Activated CD8-positive, alpha-beta memory T cell treated with anti-CD3 and anti-CD28 coated beads for 48 hours (primary cell): ENCODE measurements around the gene FAAP100.

Source experiments
- DNase-seq, 3 experiments: peaks; one replicate each; pipeline ENCODE4 v3.0.0-alpha.2; 2020; ENCODE audit warnings: low read depth in 2 of 3, low spot score in 2 of 3

FAAP100 gene

DNA sequence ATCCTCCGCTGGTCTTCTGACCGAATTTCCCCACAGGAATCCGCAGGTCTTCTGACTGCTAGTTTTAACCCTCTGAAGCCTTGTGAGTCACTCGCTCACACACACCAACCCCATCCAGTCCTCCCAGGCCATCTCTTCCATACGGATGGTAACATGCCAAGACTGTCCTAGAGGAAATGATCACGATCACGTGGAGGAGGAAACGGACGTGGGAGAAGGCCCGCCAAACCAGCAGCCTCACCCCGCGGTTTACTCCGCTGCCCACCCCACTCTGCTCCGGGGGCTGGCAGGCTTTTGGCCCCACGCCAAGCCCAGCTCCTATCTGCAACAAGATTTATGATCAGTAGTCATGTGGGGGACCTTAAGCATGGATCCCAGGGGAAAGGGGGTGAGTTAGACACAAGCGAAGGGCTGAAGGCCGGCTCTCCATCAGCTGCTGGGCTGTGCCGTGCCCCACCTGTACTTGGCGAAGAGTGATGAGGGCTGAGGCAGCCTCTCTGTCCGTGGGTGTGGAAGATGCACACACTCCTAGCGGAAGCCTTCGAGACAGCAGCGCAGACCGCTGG is 1.5 kb upstream of the FAAP100 start:
- no peak for DNase-seq

DNA sequence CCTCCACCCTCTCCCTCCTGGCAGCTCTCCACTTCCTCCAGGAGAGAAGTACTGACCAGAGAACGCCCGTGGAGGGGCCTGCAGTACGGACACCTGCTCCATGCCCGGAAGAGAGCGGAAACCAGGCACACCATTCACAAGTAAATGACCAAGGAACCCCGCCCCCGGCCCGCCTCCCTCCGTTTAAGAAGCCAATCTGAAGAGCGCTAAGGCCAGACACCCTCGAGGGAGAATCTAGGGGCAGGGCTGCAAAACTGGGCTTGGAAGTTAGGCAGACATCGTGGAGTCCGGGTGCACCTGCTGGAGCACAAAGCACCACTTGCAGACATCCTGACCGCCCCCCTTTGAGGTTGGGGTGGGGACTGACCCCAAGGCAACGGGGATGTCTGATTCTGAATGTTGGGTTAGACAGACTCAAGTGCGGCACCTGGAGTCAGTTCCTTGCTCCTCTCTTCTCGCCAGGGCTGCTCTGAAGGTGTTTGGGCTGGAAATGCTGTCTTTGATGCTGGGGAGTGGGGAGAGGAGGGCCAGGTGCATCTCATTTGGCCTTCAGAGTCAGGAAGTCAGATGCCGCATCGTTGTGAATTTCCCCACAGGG is 964 bp upstream of the FAAP100 start:
- peak in 2 of 3 experiments; percentile 56 to 63 for DNase-seq

- no peak for DNase-seq
These were observed 502 bp downstream of the FAAP100 start for GRCh38 chr17:81551458-81552243.

DNA sequence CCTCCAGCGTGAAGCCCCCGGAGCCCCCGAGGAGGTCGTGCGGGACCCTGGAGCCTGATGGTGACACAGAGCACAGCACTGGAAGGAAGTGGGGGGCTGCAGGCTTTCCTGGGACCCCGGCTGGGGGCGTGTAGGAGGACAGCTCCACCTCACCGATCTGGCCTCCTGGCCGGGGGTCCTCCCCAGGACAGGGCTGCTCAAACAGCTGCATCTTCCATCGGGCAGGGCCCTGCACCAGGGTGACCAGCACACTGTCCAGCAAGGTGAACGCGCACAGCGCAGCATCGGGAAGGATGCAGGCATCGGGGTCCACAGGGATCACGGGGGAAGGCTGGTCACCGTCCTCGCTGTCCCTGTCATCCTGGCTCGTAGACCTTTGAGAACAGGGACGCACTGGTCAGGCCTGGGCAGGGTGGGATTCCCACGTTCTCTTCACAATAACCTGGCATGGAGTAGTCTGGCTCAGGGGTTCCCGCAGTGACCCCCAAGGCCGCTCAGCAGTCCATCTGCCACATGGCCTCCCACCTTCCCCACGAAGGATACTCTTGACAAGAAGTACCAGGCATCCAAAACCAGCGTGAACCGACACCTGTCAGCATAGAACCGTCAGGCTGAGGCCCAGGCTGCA is 1.2 kb downstream of the FAAP100 start:
- no peak for DNase-seq

GRCh38 chr17:81550285-81550684 is 1.9 kb downstream of the FAAP100 start:
- DNase-seq: no peak

DNA sequence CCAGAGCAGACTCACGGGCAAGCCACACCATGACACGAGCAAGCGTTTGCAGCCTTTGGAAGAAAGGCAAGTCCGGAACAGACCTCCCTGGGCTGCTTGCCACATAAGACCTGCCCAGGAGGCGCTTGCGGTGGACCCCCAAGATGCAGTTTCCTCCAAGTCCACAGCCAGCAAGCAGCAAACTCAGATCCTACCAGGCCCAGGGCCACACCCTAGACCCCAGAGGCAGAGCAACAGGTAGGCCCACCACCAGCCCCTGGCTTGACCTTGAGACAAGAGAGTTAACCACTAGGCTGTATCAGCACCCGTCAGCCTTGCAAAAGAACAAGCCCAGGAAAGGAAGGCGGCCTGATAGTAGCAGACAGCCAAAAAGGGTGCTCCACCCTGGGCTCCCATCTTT is 2.3 kb downstream of the FAAP100 start:
- no peak for DNase-seq

DNA sequence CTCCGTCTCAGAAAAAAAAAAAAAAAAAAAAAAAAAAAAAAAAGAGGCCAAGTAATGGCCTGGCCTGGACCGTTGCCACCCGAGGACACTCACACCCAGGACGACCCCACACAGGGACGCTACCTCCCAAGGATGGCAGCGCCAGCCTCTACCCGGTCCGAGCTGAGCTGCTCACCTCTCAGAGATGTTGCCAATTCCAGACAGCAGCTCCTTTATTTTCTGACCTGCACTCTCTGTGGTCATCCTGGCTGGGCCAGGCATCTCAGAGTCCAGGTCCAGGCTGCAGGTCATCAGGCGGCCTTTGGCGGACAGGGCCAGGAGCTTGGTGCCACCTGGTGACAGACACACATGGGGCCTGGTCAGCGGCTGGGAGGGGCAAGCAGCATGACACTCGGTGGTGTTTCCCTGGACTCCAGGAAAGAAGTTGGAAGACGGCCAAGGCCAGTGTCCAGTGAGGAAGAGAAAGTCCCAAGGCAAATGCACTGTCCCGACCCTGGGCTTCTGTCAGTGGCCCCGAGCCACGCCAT is 3.1 kb downstream of the FAAP100 start:
- no peak for DNase-seq

GRCh38 chr17:81547614-81547982 is 4.6 kb downstream of the FAAP100 start:
- no peak for DNase-seq

DNA sequence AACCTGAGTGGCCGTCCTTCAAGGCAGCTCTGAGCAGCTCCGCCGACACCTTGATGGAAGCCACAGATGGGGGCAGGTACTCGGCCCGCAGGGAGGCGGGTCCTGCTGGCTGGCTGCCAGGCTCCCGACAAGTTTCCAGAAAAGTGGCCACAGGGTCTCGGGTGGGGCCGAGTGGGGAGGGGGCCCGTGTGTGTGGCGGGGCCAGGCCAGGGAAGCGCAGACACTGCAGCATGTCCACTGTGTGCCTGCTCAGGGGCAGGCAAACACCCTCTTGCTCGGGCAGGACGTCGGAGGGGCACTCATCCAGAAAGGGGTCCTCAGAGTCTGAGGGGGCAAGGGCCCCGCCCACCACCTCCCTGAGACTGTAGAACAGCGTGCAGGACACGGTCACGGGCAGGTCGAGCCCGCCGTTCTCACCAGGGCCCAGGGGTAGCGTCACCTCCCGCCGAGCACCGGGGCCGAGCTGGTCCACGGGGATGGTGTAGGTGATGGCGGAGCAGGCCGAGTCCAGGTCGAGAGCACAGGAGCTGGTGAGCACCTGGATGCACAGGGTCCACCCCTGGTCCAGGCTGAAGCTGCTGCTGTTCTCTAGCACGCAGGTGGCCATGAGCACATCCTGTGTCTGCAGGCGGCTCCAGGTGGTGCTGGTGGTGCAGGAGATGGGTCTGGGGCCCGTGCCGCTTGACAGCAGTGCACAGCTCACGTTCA is 5.1 kb downstream of the FAAP100 start:
- DNase-seq: no peak

- no peak for DNase-seq
These were observed 6.8 kb downstream of the FAAP100 start for GRCh38 chr17:81545160-81545949.

- no peak for DNase-seq
These were observed 7.7 kb downstream of the FAAP100 start for GRCh38 chr17:81544281-81544974.

DNA sequence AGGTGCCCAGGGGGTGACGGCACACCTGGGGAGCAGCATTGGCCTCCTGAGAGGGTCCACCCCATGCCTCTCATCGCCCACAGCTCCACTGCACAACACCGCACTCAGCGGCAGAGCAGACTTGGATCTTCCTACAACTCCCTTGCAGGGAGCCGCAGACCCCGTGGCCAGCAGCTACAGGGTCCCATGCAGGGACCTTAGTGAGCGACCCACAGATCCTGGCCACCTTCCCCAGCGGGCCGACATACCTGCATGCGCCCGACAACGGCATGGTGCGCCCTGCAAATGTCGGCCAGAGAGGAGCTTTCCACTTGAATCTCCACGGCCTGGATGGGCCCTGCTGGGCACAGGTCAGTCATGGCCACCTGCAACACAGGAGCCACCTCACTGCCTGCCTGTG is 8.4 kb downstream of the FAAP100 start:
- DNase-seq: no peak

DNA sequence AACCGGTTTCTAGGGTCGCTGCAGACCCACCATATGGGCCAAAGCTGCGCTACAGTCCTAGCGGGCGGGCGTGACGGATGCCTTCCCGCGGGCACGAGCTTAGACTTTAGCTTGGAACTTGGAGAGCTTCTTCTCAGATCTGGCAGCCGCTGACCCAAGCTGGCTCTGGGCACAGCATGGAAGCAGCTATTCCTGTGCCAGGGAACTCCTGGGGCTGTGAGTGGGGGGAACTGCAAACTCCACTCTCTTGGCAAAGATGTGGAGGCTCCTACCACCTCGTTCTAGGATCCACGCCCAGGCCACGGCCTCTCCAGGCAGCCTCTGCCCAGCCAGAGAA is 8.8 kb downstream of the FAAP100 start:
- no peak for DNase-seq

- DNase-seq: no peak
These were observed 9.5 kb downstream of the FAAP100 start for GRCh38 chr17:81542431-81543338.

DNA sequence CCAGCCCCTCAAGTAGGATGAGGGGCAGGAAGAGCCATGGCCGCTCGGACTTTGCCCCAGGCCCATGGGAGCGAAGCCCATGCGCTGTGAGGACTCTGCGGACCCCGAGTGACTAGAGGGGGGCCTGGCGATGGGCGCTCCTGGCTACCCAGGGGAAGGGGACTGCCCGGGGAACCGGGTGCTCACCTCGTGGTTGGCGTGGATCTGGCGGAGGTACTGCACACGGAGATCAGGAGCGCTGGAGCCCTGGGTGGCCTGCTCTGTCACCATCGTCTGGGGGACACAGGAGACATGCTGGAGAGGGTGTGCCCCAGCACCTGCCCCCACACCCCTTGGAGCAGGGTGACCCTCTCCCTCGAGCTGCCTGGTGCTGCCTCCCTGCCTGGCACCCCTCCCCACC is 11.0 kb downstream of the FAAP100 start:
- no peak for DNase-seq

DNA sequence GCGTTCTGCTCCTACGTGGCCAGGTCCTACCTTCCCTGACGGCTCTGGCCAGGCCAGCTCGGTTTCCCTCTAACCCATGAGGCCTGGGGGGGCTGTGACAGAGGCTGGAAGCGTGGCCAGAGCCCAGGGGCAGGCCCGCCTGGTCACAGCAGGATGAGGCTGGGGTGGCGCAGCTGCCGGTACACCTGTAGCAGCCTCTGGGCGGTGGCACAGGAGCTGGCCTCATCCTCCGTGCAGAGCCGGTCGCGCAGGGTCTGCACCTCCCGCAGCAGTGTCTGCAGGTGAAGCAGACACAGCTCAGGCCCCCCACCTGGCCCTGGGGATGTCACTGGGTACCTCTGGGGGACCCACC is 11.5 kb downstream of the FAAP100 start:
- no peak for DNase-seq

- no peak for DNase-seq
These were observed 12.0 kb downstream of the FAAP100 start for GRCh38 chr17:81539961-81540675.

- no peak for DNase-seq
These were observed 12.6 kb downstream of the FAAP100 start for GRCh38 chr17:81539571-81539900.
